ENCODE results near the gene SVOPL.

SVOPL gene

GRCh38 chr7:138602451-138602850, 98.7 kb downstream of the SVOPL start:
- DNase-seq: no peak

DNA sequence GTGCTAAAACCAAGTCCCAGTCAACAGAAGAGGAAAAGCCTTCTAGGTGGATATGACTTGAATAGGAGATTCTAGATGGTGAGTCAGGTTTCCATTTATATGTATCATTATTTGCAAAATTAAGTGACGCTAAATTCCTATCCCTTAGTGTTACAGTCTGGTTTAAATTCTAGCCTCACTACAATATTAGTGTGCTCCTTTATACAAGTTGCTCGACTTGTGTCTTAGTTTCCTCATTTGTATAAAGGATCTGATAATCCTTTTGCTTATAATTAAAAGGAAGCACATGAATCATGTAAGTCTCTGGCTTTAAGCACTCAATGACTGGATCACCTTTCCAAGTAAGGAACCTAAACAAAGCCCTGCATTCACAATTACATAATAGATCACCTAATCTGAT, 105.7 kb downstream of the SVOPL start:
- no peak for DNase-seq

DNA sequence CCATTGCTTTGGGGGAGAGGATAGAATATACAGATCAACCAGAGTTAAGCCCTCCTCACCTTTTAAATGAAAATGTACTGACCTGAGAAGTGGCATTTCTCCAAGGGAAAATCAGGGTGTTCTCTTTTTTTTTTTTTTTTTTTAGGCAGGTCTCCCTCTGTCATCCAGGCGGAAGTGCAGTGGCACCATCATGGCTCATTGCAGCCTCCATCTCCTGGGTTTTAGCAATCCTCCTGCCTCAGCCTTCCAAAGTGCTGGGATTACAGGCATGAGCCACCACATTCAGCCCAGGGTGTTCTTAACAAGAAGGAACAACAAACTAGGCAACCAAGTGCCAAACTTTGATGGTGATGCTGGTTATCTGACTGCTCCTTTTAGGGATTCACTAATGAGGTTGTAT, 111.0 kb downstream of the SVOPL start:
- no peak for DNase-seq

DNA sequence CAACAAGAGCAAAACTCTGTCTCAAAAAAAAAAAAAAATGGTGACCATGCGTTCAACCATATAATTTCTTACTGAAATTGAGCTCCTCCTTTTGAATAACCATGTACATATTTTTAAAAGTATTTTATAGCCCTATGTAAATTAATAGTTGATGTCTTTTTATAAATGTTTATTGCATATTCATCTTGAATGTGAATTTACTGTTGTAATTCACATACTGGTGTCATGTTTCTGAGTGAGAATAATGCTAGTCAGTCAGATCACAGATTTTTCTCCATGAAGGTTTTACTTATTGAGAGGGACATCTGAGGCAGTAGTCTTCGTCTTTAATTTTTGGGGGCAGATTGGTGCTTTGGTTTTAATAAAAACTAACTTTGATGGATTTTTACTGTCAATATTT, 112.2 kb downstream of the SVOPL start:
- DNase-seq: no peak

DNA sequence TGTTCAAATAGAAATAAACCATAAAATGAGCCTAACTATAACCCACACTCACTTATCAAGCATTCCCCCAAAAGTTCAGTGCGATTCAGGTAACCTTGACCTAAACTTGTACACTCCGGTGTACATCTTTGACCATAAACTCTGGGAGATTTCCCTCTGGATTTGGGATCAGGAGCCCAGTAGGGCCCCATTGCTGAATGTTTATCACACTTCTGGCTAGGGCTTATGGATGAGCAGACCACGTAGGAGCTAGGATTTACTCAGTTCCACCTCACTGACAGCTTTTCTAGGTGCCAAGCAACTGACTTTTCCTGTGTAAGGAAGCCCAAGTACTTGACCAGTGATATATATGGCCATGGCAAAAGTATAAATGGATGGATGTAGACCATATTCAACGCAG, 113.7 kb downstream of the SVOPL start:
- DNase-seq: no peak

DNA sequence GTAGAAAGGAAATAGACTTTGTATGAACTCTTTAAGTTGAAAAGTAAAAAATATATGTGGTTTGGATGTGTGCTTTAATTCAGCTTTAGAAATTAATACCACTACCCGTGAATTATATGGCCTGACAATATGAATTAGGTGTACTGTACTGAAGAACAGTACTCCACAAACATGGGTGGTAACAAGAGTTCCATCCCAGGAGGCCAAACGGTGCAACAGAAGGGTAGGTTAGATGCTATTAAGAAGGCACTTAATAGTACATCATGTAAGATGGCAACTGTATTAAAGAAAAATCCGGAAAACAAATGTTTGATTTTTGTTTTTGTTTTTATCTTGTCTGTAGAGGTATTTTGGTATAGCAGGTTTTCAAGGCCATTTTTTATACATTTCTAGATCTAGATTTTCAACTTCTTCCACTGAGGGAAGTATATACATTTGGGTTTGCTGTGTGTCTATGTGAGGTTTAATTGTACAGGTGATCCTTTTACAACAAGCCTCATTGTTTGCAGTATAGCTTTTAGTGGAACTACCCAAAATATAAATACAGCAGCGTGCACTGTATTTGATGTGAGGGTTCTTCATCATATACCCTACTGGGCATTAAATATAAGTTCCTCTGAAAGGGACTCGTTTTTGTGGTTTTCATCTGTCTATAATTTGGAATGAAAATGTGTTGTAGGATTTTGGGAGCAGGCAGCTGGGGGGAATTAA, 115.7 kb downstream of the SVOPL start:
- DNase-seq: no peak

GRCh38 chr7:138584696-138585095, 116.5 kb downstream of the SVOPL start:
- no peak for DNase-seq

DNA sequence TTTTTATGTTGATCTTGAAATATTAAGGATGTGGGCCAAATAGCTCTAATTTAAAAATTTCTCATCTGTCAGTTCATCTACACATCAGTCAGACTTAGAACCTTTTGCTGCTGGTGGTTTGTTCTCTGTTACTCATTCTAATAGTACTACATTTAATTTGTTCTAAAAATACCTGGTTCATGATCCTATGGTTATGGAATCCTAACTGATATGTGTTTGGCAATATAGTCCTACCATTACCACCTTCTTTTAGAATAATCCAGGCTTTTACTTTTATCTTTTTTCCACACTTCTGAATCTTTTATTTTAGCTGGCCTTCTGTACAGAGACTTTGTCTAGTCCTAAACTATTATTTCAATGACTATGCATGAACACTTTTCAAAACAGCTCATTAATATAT, 116.9 kb downstream of the SVOPL start:
- DNase-seq: no peak

GRCh38 chr7:138581065-138581464, 120.1 kb downstream of the SVOPL start:
- no peak for DNase-seq

GRCh38 chr7:138579671-138580070, 121.5 kb downstream of the SVOPL start:
- no peak for DNase-seq

DNA sequence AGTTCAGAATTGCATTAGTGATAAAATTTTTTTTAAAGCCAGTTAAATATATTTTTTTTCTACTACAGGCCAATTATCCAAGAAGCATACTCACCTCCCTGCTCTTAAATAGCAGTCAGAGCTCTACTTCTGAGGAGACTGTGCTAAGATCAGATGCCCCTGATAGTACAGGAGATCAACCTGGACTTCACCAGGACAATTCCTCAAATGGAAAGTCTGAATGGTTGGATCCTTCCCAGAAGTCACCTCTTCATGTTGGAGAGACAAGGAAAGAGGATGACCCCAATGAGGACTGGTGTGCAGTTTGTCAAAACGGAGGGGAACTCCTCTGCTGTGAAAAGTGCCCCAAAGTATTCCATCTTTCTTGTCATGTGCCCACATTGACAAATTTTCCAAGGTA, 122.0 kb downstream of the SVOPL start:
- no peak for DNase-seq

- no peak for DNase-seq
Observed at GRCh38 chr7:138575897-138576428, 125.2 kb downstream of the SVOPL start.

GRCh38 chr7:138573741-138574140, 127.4 kb downstream of the SVOPL start:
- no peak for DNase-seq

DNA sequence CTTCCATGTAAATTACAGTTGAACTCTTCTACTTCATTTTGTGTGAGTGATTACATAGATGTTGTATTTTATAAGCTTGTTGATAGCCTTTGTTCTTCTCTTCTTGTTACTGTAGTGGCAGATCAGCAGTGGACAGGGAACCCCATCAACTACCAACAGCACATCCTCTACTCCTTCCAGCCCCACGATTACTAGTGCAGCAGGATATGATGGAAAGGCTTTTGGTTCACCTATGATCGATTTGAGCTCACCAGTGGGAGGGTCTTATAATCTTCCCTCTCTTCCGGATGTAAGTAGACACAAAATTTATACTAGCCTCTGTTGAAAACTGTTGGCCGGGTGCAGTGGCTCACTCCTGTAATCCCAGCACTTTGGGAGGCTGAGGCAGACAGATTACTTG, 130.4 kb downstream of the SVOPL start:
- no peak for DNase-seq

DNA sequence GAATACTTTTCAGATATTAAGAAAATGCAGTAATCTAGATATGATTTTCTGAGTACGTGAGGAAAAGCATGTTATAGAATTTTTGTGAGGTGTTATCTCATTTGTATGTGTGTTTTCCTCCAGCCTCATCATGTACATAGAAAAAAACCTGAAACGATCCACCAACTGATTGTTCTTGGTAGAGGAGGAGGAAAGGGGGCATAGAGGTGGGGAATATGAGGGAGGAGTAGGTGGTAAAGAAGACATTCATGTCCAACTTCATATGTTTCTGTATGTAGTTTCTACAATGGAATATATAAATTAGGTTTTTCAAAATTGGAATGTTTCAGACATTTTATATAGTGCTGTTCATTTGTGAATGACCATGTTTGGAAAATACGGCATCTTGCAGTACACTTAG, 131.7 kb downstream of the SVOPL start:
- no peak for DNase-seq

GRCh38 chr7:138568655-138569054, 132.5 kb downstream of the SVOPL start:
- no peak for DNase-seq

DNA sequence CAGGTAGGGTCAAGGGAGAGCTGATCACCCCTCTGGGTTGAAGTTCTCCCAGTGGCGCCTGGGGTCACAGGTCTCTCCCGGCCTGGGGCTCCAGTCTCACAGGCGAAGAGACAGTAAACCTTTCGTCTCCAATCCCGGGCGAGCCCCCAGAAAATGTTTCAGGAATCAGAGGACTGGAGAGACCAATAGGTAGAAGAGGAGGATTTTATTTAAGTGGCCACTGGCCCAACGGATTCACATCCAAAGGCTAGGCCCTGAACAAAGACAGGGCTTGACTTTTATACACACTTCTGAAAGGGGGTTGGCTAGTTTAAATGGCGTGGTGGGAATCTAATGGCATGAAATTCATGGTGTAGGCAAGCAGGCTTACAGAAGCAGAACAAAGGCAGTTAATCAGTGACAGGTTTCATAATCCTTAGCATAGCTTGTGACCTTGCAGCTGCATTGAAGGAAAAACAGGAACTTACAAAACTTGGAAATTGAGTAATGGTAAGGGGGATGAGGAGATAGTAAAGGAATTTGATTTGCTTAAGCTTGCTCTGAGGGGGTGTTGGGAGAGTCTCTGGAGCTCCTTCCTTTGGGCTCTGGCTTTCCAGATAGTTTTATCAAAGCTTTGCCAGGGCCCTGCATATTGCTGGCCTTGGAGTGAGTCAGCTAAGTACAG, 135.6 kb downstream of the SVOPL start:
- DNase-seq: no peak

GRCh38 chr7:138565071-138565450, 136.1 kb downstream of the SVOPL start:
- DNase-seq: no peak

- no peak for DNase-seq
Observed at GRCh38 chr7:138564365-138564764, 136.8 kb downstream of the SVOPL start.

DNA sequence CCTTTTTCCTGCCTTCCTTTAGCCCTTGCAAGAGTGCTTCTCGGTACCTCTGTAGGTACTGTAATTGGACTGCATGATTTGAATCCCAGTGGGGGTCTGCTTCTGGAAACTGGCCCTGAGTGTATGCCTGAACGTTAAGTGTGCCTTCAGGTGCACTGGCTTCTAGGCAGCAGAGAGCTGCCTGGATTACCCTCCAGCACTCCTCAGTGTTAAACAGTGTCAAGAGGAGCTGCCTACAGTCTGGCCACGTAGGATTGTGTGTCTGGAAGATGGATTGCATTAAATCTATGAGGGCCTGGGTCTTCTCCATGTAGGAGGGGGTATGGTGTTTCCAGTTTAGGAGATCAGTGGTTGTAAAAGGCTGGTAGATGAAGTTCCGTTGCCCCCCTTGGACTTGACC, 137.4 kb downstream of the SVOPL start:
- no peak for DNase-seq

GRCh38 chr7:138559448-138559847, 141.7 kb downstream of the SVOPL start:
- DNase-seq: no peak

- DNase-seq: no peak
Observed at GRCh38 chr7:138556771-138557484, 144.2 kb downstream of the SVOPL start.

- no peak for DNase-seq
Observed at GRCh38 chr7:138555684-138556083, 145.5 kb downstream of the SVOPL start.

DNA sequence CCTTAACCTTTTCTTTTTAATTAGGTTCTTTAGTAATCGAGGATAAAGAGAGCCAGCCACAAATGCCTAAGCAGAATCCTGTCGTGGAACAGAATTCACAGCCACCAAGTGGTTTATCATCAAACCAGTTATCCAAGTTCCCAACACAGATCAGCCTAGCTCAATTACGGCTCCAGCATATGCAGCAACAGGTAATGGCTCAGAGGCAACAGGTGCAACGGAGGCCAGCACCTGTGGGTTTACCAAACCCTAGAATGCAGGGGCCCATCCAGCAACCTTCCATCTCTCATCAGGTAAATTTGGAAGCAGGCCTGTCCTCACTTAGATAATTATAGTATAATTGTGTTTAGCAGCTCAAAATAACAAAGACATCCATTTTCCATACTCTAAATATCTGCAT, 146.5 kb downstream of the SVOPL start:
- DNase-seq: no peak
